ENCODE results near the gene CHCHD10. TPM values are rescaled to one million over a fixed set of nuclear protein-coding genes. Genes with fewer than 3 reads are reported as not detected.

Gene CHCHD10
- total RNA-seq, 1 donor from 2014 or later, result 12.0 TPM

- intact Hi-C loops (cut with DNase I), result no loop called here
- Histone ChIP-seq H3K27me3 (no peaks in the 10 kb centered on the region), H3K4me3 (no peak overlapping the region), H3K27ac (no peak overlapping the region), H3K9me3 (no peaks in the 10 kb centered on the region), H3K4me1 (no peaks in the 10 kb centered on the region), H3K36me3 (peaks cover 0 to 40% of the 10 kb centered on the region in 2 donors)
- no peak for TF ChIP-seq CTCF (IDR thresholded peaks at IDR 0.05)
- TF ChIP-seq POLR2AphosphoS5 (IDR thresholded peaks at IDR 0.05; ENCODE audit: insufficient read depth in 1 of 2, low read depth in 1 of 2), result no peak
- TF ChIP-seq POLR2A (IDR thresholded peaks at IDR 0.05), result no peak
- DNase-seq (ENCODE audit: extremely low spot score in 2 of 2), result no peak
Observed at GRCh38 chr22:23812378-23812777, 44.6 kb upstream of the CHCHD10 start.

GRCh38 chr22:23806837-23807236 is 39.1 kb upstream of the CHCHD10 start:
- no peak for TF ChIP-seq CTCF (IDR thresholded peaks at IDR 0.05)
- Histone ChIP-seq H3K4me3 (no peak overlapping the region), H3K4me1 (no peaks in the 10 kb centered on the region), H3K27me3 (no peaks in the 10 kb centered on the region), H3K36me3 (peaks cover 0 to 52% of the 10 kb centered on the region in 2 donors), H3K9me3 (no peaks in the 10 kb centered on the region), H3K27ac (no peak overlapping the region)
- intact Hi-C loops (cut with DNase I), result no loop called here
- no peak for DNase-seq (ENCODE audit: extremely low spot score in 2 of 2)

- peaks cover 0 to 62% of the 10 kb centered on the region in 2 donors for H3K36me3 ChIP-seq
- H3K27me3 ChIP-seq, result no peaks in the 10 kb centered on the region
- intact Hi-C loops (cut with DNase I), result no loop called here
- H3K4me3 ChIP-seq, result no peak overlapping the region
- TF ChIP-seq POLR2A (IDR thresholded peaks at IDR 0.05) (no peak), POLR2AphosphoS5 (IDR thresholded peaks at IDR 0.05; ENCODE audit: insufficient read depth in 1 of 2, low read depth in 1 of 2) (no peak), CTCF (IDR thresholded peaks at IDR 0.05) (no peak)
- no peak overlapping the region for H3K27ac ChIP-seq
- DNase-seq (ENCODE audit: extremely low spot score in 2 of 2), result no peak
- H3K4me1 ChIP-seq, result no peaks in the 10 kb centered on the region
- no peaks in the 10 kb centered on the region for H3K9me3 ChIP-seq
Observed at GRCh38 chr22:23804781-23805291, 37.1 kb upstream of the CHCHD10 start.

GRCh38 chr22:23803001-23803819 is 35.4 kb upstream of the CHCHD10 start:
- intact Hi-C loops (cut with DNase I), result no loop called here
- no peak overlapping the region for H3K27ac ChIP-seq
- H3K9me3 ChIP-seq, result no peaks in the 10 kb centered on the region
- DNase-seq (ENCODE audit: extremely low spot score in 2 of 2), result no peak
- peaks cover 0 to 68% of the 10 kb centered on the region in 2 donors for H3K36me3 ChIP-seq
- no peak overlapping the region for H3K4me3 ChIP-seq
- H3K4me1 ChIP-seq, result no peaks in the 10 kb centered on the region
- TF ChIP-seq POLR2A (IDR thresholded peaks at IDR 0.05), result no peak
- TF ChIP-seq CTCF (IDR thresholded peaks at IDR 0.05), result no peak
- TF ChIP-seq POLR2AphosphoS5 (IDR thresholded peaks at IDR 0.05; ENCODE audit: insufficient read depth in 1 of 2, low read depth in 1 of 2), result no peak
- H3K27me3 ChIP-seq, result no peaks in the 10 kb centered on the region

GRCh38 chr22:23801886-23802377 is 34.2 kb upstream of the CHCHD10 start:
- Histone ChIP-seq H3K4me3 (no peak overlapping the region), H3K36me3 (peaks cover 0 to 74% of the 10 kb centered on the region in 2 donors), H3K27ac (no peak overlapping the region), H3K9me3 (no peaks in the 10 kb centered on the region), H3K4me1 (no peaks in the 10 kb centered on the region), H3K27me3 (no peaks in the 10 kb centered on the region)
- intact Hi-C loops (cut with DNase I), result no loop called here
- no peak for DNase-seq (ENCODE audit: extremely low spot score in 2 of 2)
- TF ChIP-seq POLR2A (IDR thresholded peaks at IDR 0.05), result no peak
- no peak for TF ChIP-seq CTCF (IDR thresholded peaks at IDR 0.05)
- no peak for TF ChIP-seq POLR2AphosphoS5 (IDR thresholded peaks at IDR 0.05; ENCODE audit: insufficient read depth in 1 of 2, low read depth in 1 of 2)
